ENCODE measurements around the gene PCP2.

Gene PCP2

GRCh38 chr19:7617735-7618134 is 15.8 kb downstream of the PCP2 start:
- ATAC-seq = no peak
- TF ChIP-seq RARB (CRISPR knock-in tag; IDR thresholded peaks at IDR 0.05) (no peak), BACH2 (CRISPR knock-in tag; IDR thresholded peaks at IDR 0.05; ENCODE audit: borderline replicate concordance) (no peak), TCF4 (CRISPR knock-in tag; IDR thresholded peaks at IDR 0.05; ENCODE audit: borderline replicate concordance) (no peak), ISL1 (CRISPR knock-in tag; IDR thresholded peaks at IDR 0.05) (no peak), CSDC2 (CRISPR knock-in tag; IDR thresholded peaks at IDR 0.05) (no peak), ARNTL (CRISPR knock-in tag; IDR thresholded peaks at IDR 0.05; ENCODE audit: borderline replicate concordance, low read depth) (no peak), ZFP3 (CRISPR knock-in tag; IDR thresholded peaks at IDR 0.05) (no peak), ZNF8 (CRISPR knock-in tag; IDR thresholded peaks at IDR 0.05) (no peak), SNAI2 (CRISPR knock-in tag; IDR thresholded peaks at IDR 0.05) (no peak), CSRNP3 (CRISPR knock-in tag; IDR thresholded peaks at IDR 0.05) (no peak)

- ATAC-seq = no peak
- no peak for TF ChIP-seq ESRRG (CRISPR knock-in tag; IDR thresholded peaks at IDR 0.05)
- TF ChIP-seq ZFP3 (CRISPR knock-in tag; IDR thresholded peaks at IDR 0.05) = no peak
- no peak for TF ChIP-seq POU6F1 (CRISPR knock-in tag; IDR thresholded peaks at IDR 0.05; ENCODE audit: borderline replicate concordance, low read depth)
- no peak for TF ChIP-seq GLIS3 (CRISPR knock-in tag; IDR thresholded peaks at IDR 0.05)
- TF ChIP-seq ZNF565 (CRISPR knock-in tag; conservative IDR thresholded peaks at IDR 0.05; ENCODE audit: low read depth) = no peak
- no peak for TF ChIP-seq BACH2 (CRISPR knock-in tag; IDR thresholded peaks at IDR 0.05; ENCODE audit: borderline replicate concordance)
- TF ChIP-seq CSRNP3 (CRISPR knock-in tag; IDR thresholded peaks at IDR 0.05) = no peak
- TF ChIP-seq ZFP30 (CRISPR knock-in tag; IDR thresholded peaks at IDR 0.05) = no peak
- TF ChIP-seq TCF4 (CRISPR knock-in tag; IDR thresholded peaks at IDR 0.05; ENCODE audit: borderline replicate concordance) = no peak
Observed at GRCh38 chr19:7617172-7617571, 16.3 kb downstream of the PCP2 start.

- TF ChIP-seq PATZ1 (CRISPR knock-in tag; IDR thresholded peaks at IDR 0.05; ENCODE audit: borderline replicate concordance) = no peak
- TF ChIP-seq PPARA (CRISPR knock-in tag; IDR thresholded peaks at IDR 0.05; ENCODE audit: borderline replicate concordance) = no peak
- TF ChIP-seq TCF4 (CRISPR knock-in tag; IDR thresholded peaks at IDR 0.05; ENCODE audit: borderline replicate concordance) = no peak
- TF ChIP-seq TSHZ2 (CRISPR knock-in tag; IDR thresholded peaks at IDR 0.05) = no peak
- no peak for TF ChIP-seq TOX (CRISPR knock-in tag; IDR thresholded peaks at IDR 0.05; ENCODE audit: borderline replicate concordance)
- TF ChIP-seq ISL1 (CRISPR knock-in tag; IDR thresholded peaks at IDR 0.05) = no peak
- TF ChIP-seq SNAI2 (CRISPR knock-in tag; IDR thresholded peaks at IDR 0.05) = no peak
- TF ChIP-seq ZC3H10 (CRISPR knock-in tag; IDR thresholded peaks at IDR 0.05) = no peak
- no peak for TF ChIP-seq RARB (CRISPR knock-in tag; IDR thresholded peaks at IDR 0.05)
- TF ChIP-seq OSR1 (CRISPR knock-in tag; IDR thresholded peaks at IDR 0.05) = no peak
- TF ChIP-seq ZNF8 (CRISPR knock-in tag; IDR thresholded peaks at IDR 0.05) = no peak
- TF ChIP-seq ESRRG (CRISPR knock-in tag; IDR thresholded peaks at IDR 0.05) = no peak
- TF ChIP-seq CREB5 (CRISPR knock-in tag; IDR thresholded peaks at IDR 0.05; ENCODE audit: low read depth) = no peak
- TF ChIP-seq ZFP30 (CRISPR knock-in tag; IDR thresholded peaks at IDR 0.05) = no peak
- no peak for TF ChIP-seq ZNF565 (CRISPR knock-in tag; conservative IDR thresholded peaks at IDR 0.05; ENCODE audit: low read depth)
- TF ChIP-seq POU6F1 (CRISPR knock-in tag; IDR thresholded peaks at IDR 0.05; ENCODE audit: borderline replicate concordance, low read depth) = no peak
- no peak for TF ChIP-seq ZFP3 (CRISPR knock-in tag; IDR thresholded peaks at IDR 0.05)
- no peak for TF ChIP-seq ZNF70 (CRISPR knock-in tag; IDR thresholded peaks at IDR 0.05)
- no peak for TF ChIP-seq ARNTL (CRISPR knock-in tag; IDR thresholded peaks at IDR 0.05; ENCODE audit: borderline replicate concordance, low read depth)
- no peak for ATAC-seq
Observed at GRCh38 chr19:7614859-7615741, 18.4 kb downstream of the PCP2 start.
